ENCODE data around the gene MAPK8IP2.
"Not testable (repeated sequence)": the region's sequence is repeated elsewhere in the genome, so short reads cannot be mapped to it uniquely, and the experiment has no call there.

MAPK8IP2 gene

DNA sequence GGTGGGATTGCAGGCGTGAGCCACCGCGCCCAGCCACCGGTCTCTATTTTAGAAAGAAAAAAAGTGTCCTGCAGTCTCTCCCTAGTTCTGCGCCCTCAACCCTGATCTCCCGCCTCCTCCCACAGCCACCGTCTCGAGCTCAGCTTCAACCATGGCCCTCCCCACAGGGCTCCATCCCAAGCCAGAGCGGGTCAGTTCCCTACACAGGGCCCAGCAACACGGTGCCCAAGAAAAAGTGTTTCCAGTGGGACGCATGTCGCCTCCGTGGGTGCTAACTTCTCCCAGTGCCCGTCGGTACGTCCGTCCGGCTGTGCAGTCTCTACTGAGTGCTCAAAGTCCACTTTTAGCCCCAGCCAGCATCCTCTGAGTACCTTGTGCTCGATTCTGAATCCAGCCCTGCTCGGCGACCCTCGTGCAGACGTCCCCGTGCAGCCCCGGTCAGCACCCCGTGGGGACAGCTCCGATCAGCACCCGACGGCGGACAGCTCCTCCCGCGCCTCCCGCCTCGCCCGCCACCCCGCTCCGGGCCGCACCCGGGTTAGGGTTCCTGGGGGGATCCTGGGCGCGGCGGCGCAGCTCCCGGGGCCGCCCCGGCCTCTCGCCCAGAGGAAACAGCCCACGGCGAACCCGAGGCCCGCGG, 657 bp upstream of the MAPK8IP2 start:
- in situ Hi-C loops (cut with MboI; ENCODE audit: low sequenced_read_pairs), result no loop called here

DNA sequence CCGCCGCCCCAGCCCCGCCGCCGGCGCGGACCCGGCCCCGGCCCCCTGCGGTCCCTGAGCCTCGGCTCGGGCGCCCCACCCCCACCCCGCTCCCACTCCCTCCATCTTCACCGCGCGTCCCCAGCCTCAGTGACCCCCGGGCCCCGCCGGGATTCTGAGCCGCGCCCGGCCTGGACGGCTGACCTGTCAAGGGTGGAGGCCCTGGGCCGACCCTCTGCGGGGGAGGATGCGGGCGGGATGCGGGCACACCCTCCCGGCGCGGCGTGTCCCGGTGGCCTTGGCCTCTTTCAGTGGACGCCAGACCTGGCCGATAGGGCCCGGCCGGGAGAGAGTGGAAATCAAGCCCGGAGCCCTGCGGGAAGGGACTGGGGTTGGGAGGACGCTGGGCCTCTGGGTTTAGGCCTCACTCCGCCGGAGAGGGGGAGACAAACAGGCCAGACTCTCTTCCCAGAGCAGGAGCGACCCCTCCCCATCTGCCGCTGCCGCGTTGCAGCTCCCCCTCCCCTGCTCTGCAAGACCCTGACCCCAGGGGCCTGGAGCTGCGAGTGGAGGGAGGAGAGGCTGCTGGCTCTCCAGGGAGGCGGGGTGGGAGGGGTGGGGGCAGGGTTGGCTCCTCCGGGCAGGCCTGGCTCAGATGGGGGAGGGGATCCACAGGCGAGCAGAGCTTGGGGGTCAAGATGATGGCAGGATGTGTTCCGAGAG, 525 bp downstream of the MAPK8IP2 start:
- in situ Hi-C loops (cut with MboI; ENCODE audit: low sequenced_read_pairs), result no loop called here

DNA sequence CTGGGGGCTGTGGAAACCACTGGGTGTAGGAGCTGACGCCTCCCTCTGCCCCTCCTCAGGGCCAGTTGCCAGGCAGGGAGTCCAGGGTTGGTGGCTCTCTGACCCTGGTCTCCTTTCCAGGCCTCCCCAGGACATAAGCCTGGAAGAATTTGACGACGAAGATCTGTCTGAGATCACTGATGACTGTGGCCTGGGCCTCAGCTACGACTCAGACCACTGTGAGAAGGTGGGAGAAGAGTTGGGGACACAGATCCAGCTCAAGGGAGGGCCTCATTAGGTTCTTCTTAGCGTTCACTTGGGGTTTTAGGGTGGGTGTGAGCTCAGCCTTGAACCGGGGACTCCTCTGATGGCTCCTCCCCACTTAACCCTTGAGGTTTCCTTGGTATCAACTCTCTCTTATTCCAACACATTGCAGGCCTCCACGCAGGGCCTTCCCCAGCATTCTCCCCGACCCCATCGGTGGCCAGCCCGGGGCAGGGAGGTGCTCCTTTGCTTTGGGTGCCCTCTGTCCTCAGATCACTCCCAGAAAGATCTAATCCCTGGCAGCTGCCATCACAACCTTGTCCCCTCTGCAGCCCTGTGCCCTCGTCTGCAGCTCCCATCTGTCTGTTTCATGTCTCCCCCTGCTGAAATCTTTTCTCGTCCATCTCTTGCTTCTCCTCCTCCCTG, 1.2 kb downstream of the MAPK8IP2 start:
- in situ Hi-C loops (cut with MboI; ENCODE audit: low sequenced_read_pairs), result no loop called here

DNA sequence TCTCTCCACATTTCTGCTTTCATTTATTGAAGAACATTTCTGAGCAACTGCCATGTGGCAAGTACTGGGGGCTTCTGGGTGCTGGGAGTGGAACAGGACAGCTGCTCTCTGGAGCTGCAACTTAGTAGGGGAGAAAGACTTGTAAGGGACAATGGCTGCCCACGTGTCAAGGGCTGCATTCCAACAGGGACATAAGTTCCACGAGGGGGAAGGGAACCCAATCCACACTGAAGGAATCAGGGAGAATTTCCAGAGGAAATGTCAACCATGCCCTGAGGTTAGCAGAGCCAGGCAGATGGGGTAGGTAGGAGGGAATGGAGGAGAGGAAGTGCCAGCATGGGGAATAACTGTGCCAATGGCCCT, 1.7 kb downstream of the MAPK8IP2 start:
- in situ Hi-C loops (cut with MboI; ENCODE audit: low sequenced_read_pairs), result no loop called here

DNA sequence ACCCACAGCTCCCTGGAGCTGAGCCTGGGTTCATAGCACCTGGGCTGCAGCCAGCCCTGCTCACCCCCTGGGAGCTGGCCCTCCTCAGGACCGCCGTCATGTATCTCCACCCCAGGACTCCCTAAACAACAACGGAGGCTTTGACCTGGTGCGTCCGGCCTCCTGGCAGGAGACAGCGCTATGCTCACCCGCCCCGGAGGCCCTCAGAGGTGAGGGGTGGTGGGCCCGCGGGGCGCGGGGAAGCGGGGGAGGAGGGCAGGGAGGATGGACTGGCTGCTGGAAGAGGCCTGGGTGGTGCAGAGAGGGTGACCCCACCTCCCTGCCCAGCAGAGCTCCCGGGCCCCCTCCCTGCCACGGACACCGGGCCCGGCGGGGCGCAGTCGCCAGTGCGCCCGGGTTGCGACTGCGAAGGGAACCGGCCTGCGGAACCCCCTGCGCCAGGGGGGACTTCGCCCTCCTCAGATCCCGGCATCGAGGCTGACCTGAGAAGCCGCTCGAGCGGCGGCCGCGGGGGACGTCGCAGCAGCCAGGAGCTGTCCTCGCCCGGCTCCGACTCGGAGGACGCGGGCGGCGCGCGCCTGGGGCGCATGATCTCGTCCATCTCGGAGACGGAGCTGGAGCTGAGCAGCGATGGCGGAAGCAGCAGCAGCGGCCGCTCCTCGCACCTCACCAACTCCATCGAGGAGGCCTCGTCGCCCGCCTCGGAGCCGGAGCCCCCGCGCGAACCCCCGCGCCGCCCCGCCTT, 3.1 kb downstream of the MAPK8IP2 start:
- in situ Hi-C loops (cut with MboI; ENCODE audit: low sequenced_read_pairs), result no loop called here

DNA sequence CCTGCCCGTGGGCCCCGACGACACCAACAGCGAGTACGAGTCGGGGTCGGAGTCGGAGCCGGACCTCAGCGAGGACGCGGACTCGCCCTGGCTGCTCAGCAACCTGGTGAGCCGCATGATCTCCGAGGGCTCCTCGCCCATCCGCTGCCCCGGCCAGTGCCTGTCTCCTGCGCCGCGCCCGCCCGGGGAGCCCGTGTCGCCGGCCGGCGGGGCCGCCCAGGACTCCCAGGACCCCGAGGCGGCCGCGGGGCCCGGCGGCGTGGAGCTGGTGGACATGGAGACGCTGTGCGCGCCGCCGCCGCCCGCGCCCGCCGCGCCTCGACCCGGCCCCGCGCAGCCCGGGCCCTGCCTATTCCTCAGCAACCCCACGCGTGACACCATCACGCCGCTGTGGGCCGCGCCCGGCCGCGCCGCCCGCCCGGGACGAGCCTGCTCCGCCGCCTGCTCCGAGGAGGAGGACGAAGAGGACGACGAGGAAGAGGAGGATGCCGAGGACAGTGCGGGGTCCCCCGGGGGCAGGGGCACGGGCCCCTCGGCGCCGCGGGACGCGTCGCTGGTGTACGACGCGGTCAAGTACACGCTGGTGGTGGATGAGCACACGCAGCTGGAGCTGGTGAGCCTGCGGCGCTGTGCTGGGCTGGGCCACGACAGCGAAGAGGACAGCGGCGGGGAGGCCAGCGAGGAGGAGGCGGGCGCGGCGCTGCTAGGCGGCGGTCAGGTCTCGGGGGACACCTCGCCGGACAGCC, 3.8 kb downstream of the MAPK8IP2 start:
- in situ Hi-C loops (cut with MboI; ENCODE audit: low sequenced_read_pairs), result no loop called here

DNA sequence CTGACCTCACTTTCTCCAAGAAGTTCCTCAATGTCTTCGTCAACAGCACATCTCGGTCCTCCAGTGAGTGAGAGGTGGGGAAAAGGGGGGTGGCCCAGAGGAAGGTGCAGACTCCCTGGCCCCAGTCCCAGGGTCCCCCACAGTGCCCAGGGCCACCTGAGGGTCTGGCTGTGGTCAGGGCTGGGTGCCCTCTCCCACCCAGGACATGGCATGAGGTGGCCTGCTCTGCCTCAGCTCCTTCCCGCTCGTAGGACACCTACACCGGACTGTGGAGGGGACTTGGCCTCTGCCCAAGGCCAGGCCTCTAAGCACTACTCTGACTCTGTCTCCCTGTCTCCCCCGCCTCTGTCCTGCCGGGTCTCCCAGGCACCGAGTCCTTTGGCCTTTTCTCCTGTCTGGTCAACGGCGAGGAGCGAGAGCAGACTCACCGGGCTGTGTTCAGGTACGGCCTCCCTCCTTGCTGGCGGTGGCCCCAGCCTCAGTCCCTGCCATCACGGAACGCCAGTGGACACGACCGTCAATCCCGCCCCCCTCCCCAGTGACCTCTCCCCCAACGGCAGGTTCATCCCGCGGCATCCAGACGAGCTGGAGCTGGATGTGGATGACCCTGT, 4.5 kb downstream of the MAPK8IP2 start:
- in situ Hi-C loops (cut with MboI; ENCODE audit: low sequenced_read_pairs), result no loop called here

DNA sequence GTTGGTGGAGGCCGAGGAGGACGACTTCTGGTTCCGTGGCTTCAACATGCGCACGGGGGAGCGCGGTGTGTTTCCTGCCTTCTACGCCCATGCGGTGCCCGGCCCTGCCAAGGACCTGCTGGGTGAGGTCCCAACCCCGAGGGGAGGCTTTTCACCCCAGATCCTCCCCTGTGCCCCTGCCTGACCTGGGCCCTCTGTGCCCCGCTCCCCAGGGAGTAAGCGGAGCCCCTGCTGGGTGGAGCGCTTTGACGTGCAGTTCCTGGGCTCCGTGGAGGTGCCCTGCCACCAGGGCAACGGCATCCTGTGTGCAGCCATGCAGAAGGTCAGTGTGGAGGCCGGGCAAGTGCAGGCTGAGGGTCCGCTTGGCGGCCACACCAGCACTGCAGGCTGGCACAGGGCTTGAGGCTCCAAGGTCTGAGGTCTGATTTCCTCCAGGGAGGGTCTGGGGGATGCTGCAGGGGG, 5.1 kb downstream of the MAPK8IP2 start:
- in situ Hi-C loops (cut with MboI; ENCODE audit: low sequenced_read_pairs), result no loop called here

DNA sequence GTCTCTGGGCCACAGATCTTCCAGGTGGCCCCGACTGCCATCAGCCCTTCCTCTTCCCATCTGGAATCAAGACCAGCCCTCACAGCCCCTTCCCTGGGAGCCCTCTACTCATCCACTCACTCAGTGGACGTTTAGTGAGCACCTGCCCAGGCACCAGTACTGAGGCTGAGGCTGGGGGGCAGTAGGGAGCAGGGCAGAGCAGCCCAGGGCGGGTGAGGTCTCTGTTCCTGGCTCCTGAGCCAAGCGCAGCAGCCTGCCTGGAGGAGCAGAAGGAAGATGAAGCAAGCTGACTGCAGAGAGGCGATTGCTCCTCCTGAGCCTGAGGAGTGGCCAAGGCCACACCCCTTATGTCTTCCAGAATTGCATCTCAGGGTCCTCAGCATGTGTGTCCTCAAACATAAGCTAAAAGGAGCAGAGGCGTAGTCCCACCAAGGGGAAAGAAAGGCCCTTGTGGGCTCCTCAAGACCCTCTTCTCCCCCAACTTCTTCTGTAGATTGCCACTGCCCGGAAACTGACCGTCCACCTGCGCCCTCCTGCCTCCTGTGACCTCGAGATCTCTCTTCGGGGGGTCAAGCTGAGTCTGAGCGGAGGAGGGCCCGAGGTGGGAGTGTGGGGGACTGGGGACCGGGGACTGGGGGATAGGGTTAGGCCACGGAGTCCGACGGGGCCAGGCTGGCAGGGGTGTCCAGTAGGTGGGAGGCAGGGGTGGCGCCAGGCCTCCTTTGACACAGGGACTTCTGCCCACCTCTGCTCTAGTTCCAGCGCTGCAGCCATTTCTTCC, 5.8 kb downstream of the MAPK8IP2 start:
- in situ Hi-C loops (cut with MboI; ENCODE audit: low sequenced_read_pairs), result no loop called here

DNA sequence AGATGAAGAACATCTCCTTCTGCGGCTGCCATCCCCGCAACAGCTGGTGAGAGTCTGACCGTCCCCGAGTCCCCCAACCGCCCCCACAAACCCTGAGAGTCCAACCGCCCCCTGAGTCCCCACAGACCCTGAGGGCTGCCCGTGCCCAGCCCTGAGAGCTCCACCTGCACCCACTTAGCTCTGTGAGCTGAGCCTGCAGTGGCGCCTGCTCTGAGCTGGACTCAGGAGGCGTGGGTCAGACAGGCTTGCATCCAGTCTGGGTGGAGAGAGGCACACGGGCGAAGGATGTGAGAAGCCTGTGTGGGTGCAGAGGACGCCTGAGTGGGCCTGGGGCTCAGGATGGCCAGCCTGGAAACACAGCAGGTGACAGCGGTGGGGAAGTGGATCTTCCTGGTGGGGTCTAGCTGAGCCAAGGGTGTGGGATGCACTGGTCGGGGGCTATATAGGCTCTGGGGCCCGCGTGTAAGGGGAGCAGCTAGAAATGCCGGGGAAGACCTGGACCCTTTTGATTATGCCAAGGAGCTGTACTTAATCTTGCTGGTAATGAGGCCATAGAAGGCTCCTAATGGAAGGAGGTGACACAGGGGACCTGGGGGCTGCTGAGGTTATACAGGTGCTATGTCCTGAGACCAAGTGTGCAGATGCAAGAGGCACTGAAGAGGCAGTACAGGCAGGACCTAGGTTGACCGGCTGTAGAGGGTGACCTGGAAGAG, 6.5 kb downstream of the MAPK8IP2 start:
- in situ Hi-C loops (cut with MboI; ENCODE audit: low sequenced_read_pairs), result no loop called here

DNA sequence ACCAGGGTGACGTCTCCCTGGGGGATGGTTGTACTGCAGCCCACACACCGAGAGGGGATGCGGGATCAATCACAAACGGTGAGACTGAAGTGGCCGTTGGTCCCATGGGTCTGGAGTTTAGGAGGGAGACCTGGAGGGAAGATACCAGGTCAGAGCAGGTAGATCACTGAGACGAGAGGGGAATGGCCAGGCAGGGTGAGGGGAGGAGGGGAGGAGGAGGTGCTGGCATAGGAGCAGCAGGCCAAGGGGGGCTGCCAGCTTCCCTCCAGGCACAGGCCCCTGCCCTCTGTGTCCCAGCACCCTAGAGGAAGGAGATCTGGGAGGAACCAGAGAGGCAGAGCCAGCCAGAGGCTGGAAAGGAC, 7.0 kb downstream of the MAPK8IP2 start:
- in situ Hi-C loops (cut with MboI; ENCODE audit: low sequenced_read_pairs), result no loop called here

DNA sequence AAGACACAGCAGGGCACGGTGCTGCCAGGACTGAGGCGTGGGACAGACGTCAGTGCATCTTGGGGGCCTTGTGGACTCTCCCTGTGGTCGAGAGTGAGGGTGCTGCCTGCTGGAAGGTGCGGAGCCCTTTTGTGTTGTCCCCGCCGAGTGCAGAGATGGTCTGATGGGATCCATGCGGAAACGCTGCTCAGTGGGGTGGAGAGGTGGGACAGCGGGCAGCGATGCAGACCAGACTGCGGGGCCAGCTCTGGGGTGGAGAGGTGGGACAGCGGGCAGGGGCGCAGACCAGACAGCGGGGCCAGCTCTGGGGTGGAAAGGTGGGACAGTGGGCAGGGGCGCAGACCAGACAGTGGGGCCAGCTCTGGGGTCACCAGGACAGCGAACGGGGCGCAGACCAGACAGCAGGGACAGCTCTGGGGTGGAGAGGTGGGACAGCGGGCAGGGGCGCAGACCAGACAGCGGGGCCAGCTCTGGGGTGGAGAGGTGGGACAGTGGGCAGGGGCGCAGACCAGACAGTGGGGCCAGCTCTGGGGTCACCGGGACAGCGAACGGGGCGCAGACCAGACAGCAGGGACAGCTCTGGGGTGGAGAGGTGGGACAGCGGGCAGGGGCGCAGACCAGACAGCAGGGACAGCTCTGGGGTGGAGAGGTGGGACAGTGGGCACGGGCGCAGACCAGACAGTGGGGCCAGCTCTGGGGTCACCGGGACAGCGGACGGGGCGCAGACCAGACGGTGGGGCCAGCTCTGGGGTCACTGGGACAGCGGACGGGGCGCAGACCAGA, 7.7 kb downstream of the MAPK8IP2 start:
- in situ Hi-C loops (cut with MboI; ENCODE audit: low sequenced_read_pairs), result not testable (repeated sequence)

DNA sequence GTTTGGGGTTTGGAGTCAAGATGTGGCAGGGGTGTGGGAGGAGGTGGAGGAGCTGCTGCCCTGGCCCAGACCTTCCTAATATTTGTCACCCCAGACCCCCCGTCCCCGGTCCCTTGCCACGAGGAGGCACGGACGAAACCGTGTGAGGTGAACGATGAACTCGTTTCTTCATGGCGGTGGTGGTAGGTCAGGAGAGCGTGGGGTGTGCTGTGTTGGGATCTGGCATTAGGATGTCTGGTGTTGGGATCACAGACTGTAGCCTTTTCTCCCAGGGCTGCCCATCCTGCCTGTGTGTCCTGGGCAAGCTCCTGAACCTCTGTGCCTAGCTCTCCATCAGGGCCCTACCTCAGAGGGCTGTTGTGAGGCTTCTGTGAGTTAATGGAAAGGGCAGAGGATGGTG, 8.4 kb downstream of the MAPK8IP2 start:
- in situ Hi-C loops (cut with MboI; ENCODE audit: low sequenced_read_pairs), result no loop called here

DNA sequence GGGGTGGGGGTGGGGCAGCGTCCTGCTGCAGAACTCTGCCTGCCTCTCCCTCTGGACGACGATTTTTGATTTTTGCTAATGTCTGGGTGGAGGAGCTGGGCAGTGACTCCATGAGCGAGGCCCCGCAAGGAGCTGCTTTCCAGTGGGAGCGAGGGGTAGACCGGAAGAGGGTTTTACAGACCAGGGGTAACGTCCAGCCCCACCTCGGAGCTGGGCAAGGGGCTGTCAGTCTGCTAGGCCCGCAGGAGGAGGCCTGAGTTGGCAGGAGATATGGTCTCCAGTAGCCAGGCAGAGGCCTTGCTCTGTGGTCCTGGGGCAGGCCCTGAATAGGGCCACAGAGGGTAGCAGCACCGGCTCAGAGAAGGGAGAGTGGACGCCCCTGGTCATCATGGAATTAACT, 9.0 kb downstream of the MAPK8IP2 start:
- in situ Hi-C loops (cut with MboI; ENCODE audit: low sequenced_read_pairs), result no loop called here

DNA sequence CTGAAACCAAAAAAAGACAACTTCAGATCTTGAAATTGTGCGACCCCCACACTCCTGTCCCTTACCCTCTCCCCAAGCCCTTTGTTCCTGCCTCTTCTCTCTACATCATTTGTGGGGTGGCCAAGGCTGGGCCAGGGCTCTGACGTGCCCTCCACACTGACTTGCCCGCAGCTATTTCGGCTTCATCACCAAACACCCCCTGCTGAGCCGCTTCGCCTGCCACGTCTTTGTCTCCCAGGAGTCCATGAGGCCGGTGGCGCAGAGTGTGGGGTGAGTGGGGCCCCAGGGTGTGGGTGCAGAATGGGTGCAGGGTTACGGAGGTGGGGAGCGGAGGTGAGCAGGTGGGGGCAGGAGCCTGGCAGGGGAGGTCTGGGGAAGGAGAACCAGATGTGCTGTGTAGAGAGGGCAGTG, 9.5 kb downstream of the MAPK8IP2 start:
- in situ Hi-C loops (cut with MboI; ENCODE audit: low sequenced_read_pairs), result no loop called here

DNA sequence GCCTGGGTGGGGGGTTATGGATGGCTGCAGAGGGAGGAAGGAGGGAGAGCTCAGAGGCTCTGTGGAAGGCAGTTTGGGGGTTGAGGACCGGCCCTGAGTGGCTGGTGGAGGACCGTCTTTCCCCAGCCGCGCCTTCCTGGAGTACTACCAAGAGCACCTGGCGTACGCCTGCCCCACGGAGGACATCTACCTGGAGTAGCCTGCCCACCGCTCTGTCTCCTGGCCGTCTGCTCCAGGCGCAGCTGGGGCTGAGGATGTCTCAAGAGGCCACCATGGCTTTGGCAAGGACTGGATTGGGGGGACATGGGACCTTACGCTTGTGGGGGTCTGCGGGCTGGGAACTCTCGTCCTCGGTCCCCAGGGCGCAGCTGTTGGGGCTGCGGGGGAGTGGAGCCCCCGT, 10.0 kb downstream of the MAPK8IP2 start:
- in situ Hi-C loops (cut with MboI; ENCODE audit: low sequenced_read_pairs), result no loop called here

DNA sequence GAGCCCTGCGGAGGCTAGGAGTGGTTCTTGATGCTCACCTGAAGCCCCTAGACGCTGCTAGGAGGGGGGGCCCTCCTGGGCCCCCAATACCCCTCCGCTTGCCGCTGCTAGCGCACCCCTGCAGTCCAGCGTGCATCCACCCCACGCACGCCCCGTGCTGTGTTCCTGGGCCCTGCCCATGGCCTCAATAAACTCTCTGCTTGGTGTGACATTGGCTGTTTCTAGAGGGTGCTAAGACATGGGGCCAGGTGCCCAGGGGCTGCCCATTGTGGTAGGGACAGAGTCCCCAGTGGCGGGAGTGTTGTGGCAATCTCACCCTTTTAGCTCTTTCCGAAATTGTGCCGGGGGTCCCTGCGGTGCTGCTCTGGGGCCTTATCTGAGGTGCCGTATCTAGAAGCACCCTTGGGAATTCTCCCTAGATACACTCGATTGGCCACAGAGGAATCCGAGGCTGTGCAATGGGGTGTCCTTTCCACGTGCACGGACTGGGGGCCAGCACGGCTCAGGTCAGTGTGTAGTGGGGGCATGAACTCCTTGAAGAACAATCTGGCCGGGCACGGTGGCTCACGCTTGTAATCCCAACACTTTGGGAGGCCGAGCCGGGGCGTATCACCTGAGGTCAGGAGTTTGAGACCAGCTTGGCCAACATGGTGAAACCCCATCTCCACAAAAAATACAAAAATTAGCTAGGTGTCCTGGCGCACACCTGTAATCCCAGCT, 10.9 kb downstream of the MAPK8IP2 start:
- in situ Hi-C loops (cut with MboI; ENCODE audit: low sequenced_read_pairs), result no loop called here

DNA sequence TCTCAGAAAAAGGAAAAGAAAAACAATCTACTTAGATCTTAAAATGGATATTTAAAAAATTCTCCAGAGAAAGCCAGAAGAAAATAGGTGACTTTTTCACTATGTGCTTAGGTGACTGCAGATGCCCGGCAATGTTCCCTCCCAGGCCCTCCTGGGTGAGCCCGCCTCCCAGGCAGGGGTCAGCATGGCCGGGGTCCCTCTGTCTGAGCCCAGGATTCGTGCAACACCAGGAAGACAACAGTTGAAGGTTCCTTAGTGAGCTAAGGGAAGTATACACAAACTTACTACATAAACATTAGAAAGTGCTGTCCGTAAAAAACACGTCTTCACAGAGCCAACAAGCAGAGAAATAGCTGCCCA, 11.6 kb downstream of the MAPK8IP2 start:
- in situ Hi-C loops (cut with MboI; ENCODE audit: low sequenced_read_pairs), result no loop called here
